ENCODE measurements around the gene CRIM1.

Gene CRIM1

DNA sequence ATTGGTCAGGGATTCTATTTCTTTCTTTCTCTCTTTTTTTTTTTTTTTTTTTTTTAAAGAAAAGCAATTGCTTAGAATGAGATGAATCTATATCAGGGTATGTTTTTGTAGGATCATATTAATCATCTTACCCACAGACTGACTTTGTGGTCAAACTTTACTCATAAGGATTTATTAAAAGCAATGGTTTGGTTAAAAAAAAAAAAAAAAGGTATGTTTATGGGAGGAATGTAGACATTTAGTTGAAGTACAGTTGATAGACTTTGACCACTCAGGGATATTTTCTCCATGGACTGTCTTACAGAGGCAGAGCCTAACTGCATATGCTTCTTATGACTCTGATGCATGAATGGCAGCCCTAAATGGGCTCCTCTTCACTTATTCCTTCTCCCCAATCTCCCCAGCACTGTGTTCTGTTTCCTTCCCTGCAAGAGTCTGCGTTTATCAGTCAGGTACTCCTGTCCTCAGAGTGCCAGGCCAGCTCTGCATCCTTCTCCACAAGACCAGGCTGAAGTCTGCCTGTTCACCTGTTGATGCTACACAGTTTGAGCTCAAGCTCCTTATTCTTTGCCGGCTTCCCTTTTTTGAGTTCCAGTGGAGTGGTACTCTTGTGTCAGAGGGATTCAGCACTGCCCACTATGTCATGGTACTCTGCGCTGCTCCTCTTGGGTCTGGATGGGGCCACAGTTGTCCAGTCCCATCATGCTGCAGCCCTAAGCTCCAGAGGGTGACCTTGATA lies 24.3 kb downstream of the CRIM1 start:
- TF ChIP-seq, protein P1, sequence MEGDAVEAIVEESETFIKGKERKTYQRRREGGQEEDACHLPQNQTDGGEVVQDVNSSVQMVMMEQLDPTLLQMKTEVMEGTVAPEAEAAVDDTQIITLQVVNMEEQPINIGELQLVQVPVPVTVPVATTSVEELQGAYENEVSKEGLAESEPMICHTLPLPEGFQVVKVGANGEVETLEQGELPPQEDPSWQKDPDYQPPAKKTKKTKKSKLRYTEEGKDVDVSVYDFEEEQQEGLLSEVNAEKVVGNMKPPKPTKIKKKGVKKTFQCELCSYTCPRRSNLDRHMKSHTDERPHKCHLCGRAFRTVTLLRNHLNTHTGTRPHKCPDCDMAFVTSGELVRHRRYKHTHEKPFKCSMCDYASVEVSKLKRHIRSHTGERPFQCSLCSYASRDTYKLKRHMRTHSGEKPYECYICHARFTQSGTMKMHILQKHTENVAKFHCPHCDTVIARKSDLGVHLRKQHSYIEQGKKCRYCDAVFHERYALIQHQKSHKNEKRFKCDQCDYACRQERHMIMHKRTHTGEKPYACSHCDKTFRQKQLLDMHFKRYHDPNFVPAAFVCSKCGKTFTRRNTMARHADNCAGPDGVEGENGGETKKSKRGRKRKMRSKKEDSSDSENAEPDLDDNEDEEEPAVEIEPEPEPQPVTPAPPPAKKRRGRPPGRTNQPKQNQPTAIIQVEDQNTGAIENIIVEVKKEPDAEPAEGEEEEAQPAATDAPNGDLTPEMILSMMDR (IDR thresholded peaks at IDR 0.05): no peak
- Mint-ChIP-seq H3K9me3 (no peaks in the 10 kb centered on the region), H3K36me3 (ENCODE audit: low read depth) (peaks cover 16% of the 10 kb centered on the region), H3K27me3 (ENCODE audit: low read depth, poor library complexity) (peaks cover 2% of the 10 kb centered on the region), H3K4me1 (peaks cover 71% of the 10 kb centered on the region), H3K27ac (no peak overlapping the region), H3K4me3 (no peak overlapping the region)
- no peak for DNase-seq

DNA sequence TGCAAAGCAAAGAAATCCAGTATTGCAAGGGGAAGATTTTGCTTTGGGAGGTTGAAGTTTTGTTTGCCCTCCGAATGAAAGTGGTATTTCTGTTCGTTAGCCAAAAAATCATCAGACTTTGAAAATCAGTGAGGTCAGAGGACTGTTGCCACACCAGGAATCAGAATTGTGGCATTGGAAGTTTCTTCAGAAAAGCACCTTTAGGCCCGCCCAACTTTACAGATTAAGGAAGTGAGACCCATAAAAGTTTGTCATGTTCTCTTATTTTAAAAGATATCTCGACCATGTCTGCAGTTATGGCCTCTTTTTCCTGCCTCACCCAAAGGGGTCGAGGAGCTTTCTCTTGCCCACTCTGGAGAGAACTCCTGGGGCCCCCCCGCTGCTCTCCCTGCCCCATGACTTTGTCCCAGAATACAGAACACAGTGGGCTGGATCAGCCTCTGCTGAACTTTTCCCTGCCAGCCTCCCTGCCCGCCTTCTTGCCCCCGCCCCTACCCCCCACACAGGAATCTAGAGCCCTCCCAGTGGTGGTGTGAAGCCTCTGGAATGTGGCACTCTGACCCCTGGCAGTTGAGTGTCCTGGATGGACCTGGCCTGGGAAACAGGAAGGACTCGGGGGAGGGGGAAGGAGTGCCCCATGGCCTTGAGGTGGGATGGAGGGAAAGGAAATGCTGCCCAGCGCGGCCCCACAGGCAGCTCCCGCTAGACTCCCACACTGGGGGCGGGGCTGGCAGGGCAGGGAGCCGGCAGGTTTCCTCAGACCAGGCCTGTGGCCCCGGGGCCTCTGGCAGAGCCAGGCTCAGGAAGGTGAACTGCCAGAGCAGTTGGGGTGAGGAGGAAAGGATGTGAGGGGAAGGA lies 25.3 kb downstream of the CRIM1 start:
- Mint-ChIP-seq H3K9me3 (no peaks in the 10 kb centered on the region), H3K36me3 (ENCODE audit: low read depth) (peaks cover 16% of the 10 kb centered on the region), H3K4me3 (no peak overlapping the region), H3K4me1 (peaks cover 70% of the 10 kb centered on the region), H3K27me3 (ENCODE audit: low read depth, poor library complexity) (peaks cover 2% of the 10 kb centered on the region), H3K27ac (peak overlapping the region; percentile 88)
- peak; percentile 64 for DNase-seq
- TF ChIP-seq, protein P1 (IDR thresholded peaks at IDR 0.05): no peak

DNA sequence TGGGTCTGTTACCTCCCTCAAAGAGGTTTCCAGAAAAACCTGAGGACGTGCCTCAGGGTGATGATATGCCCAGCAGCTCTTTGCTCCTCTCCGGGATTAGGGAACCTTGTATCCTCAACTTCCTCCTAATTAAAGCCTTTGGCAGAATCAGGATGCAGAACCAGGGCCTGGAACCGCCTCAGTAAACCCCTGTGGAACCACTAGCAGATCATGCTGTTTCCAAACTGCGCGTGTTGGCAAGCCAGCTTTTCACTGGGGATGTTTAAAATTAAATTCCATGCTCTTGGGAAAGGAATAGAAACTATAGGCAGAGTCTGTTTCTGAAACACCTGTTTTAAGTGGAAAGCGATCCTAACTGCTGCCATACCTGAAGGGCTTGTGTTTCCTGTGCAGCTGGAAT lies 26.4 kb downstream of the CRIM1 start:
- no peak overlapping the region for H3K4me3 Mint-ChIP-seq
- peaks cover 16% of the 10 kb centered on the region for H3K36me3 Mint-ChIP-seq (ENCODE audit: low read depth)
- no peak for DNase-seq
- H3K9me3 Mint-ChIP-seq: no peaks in the 10 kb centered on the region
- peaks cover 60% of the 10 kb centered on the region for H3K4me1 Mint-ChIP-seq
- no peak overlapping the region for H3K27ac Mint-ChIP-seq
- peaks cover 2% of the 10 kb centered on the region for H3K27me3 Mint-ChIP-seq (ENCODE audit: low read depth, poor library complexity)
- TF ChIP-seq, protein P1 (IDR thresholded peaks at IDR 0.05): no peak

DNA sequence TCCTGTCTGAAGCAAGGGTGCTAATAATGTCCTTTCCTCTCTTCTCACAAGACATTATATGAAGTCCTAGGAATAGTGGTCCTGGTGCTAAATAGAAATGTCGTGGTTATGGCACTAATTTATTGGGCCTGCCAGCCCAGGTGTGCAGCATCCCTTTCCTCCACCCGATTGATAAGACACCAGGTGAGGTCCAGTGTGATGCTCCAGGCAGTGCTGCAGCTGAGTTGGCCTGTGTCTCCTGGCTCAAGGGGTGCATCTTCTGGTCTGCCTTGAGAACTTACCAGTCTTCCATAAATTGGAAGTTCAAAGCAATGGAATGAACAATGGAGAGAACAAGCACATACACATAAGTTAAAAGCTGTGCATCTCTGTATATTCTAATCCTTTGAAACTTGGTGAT lies 26.9 kb downstream of the CRIM1 start:
- H3K4me3 Mint-ChIP-seq: no peak overlapping the region
- no peak for DNase-seq
- H3K9me3 Mint-ChIP-seq: no peaks in the 10 kb centered on the region
- H3K27me3 Mint-ChIP-seq (ENCODE audit: low read depth, poor library complexity): peaks cover 2% of the 10 kb centered on the region
- no peak overlapping the region for H3K27ac Mint-ChIP-seq
- H3K4me1 Mint-ChIP-seq: peaks cover 60% of the 10 kb centered on the region
- TF ChIP-seq, protein P1 (IDR thresholded peaks at IDR 0.05): no peak
- H3K36me3 Mint-ChIP-seq (ENCODE audit: low read depth): peaks cover 16% of the 10 kb centered on the region

DNA sequence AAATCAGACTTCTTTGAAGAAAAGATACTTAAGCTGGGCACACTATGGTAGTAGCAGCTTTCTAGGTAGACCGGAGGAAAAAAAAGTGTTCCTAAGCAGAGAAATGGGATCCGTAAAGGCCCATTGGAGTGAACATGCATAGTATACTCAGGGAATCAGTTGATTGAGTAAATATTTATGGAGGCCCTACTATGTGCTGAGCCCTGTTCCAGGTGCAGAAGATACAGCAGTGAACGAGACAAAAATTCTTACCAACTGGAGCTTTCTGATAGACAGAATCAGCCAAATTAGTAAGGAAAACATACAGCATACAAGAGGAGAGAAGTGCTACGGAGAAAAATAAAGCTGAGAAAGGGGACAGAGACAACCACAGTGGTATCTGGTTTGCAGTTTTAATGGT lies 28.1 kb downstream of the CRIM1 start:
- Mint-ChIP-seq H3K27ac (no peak overlapping the region), H3K27me3 (ENCODE audit: low read depth, poor library complexity) (peaks cover 2% of the 10 kb centered on the region), H3K4me3 (no peak overlapping the region), H3K4me1 (peaks cover 52% of the 10 kb centered on the region), H3K9me3 (no peaks in the 10 kb centered on the region), H3K36me3 (ENCODE audit: low read depth) (peaks cover 9% of the 10 kb centered on the region)
- no peak for DNase-seq
- TF ChIP-seq, protein P1 (IDR thresholded peaks at IDR 0.05): no peak
